MM.1S (cell line): ENCODE results near the gene RAB11FIP4.

Experiments
- DNase-seq: peaks from one replicate; pipeline ENCODE4 v3.0.0-alpha.2; 2015
- H2AFZ ChIP-seq: fragments of 300-600 bp; sonication (generic); 2 replicates; pipeline ENCODE4 v1.6.0; 2016; ENCODE audit warnings: antibody characterized with exemption, low read length
- H3F3A ChIP-seq: fragments of 300-600 bp; sonication (generic); 2 replicates; pipeline ENCODE4 v1.6.1; 2016; ENCODE audit warnings: mild to moderate bottlenecking, antibody characterized with exemption, low read length, moderate library complexity, mixed read lengths; ENCODE audit not compliant: insufficient read depth
- H3K27ac ChIP-seq: fragments of 300-600 bp; sonication (generic); 2 replicates; pipeline ENCODE4 v1.5.1; 2016; ENCODE audit warnings: mild to moderate bottlenecking, low read length
- H3K27me3 ChIP-seq: fragments of 300-600 bp; sonication (generic); replicated peaks from 2 replicates; pipeline ENCODE4 v1.6.0; 2016; ENCODE audit warnings: low read length; ENCODE audit not compliant: insufficient read depth
- H3K36me3 ChIP-seq: fragments of 300-600 bp; sonication (generic); replicated peaks from 2 replicates; pipeline ENCODE4 v1.6.1; 2016; ENCODE audit warnings: mild to moderate bottlenecking, low read length, mixed read lengths; ENCODE audit not compliant: insufficient read depth
- H3K4me1 ChIP-seq: fragments of 300-600 bp; sonication (generic); 2 replicates; pipeline ENCODE4 v1.6.1; 2016; ENCODE audit warnings: low read length, mixed read lengths
- H3K4me2 ChIP-seq: fragments of 300-600 bp; sonication (generic); 2 replicates; pipeline ENCODE4 v1.6.0; 2016; ENCODE audit warnings: low read depth, low read length
- H3K4me3 ChIP-seq: fragments of 300-600 bp; sonication (generic); 2 replicates; pipeline ENCODE4 v1.5.1; 2016; ENCODE audit warnings: low read length, mixed read lengths
- H3K79me2 ChIP-seq: fragments of 300-600 bp; sonication (generic); 2 replicates; pipeline ENCODE4 v1.6.1; 2016; ENCODE audit warnings: mixed run types, low read length, mixed read lengths
- H3K9ac ChIP-seq: fragments of 300-600 bp; sonication (generic); 2 replicates; pipeline ENCODE4 v1.6.1; 2016; ENCODE audit warnings: low read length, mixed read lengths
- H3K9me2 ChIP-seq: fragments of 300-600 bp; sonication (generic); replicated peaks from 2 replicates; pipeline ENCODE4 v1.6.1; 2016; ENCODE audit warnings: mild to moderate bottlenecking, low read length, mixed read lengths; ENCODE audit not compliant: insufficient read depth
- H3K9me3 ChIP-seq: fragments of 300-600 bp; sonication (generic); replicated peaks from 2 replicates; pipeline ENCODE4 v1.6.1; 2016; ENCODE audit warnings: mild to moderate bottlenecking, low read length, mixed read lengths; ENCODE audit not compliant: insufficient read depth
- H4K20me1 ChIP-seq: fragments of 300-600 bp; sonication (generic); 2 replicates; pipeline ENCODE4 v1.6.1; 2016; ENCODE audit warnings: mild to moderate bottlenecking, low read length, moderate library complexity, mixed read lengths; ENCODE audit not compliant: insufficient read depth
- CTCF ChIP-seq: fragments of 300-600 bp; sonication (generic); IDR thresholded peaks from 2 replicates; pipeline ENCODE4 v1.5.1; 2016; ENCODE audit warnings: antibody characterized with exemption, low read length, mixed read lengths
- EZH2 ChIP-seq: fragments of 300-600 bp; sonication (generic); optimal IDR thresholded peaks from 2 replicates; pipeline ENCODE3; 2017; ENCODE audit warnings: low read depth, mild to moderate bottlenecking, antibody characterized with exemption, low read length, mixed read lengths
- EZH2phosphoT487 ChIP-seq: fragments of 300-600 bp; sonication (generic); IDR thresholded peaks from 2 replicates; pipeline ENCODE4 v1.6.1; 2018; ENCODE audit warnings: antibody characterized with exemption, low read length

The RAB11FIP4 gene

GRCh38 chr17:31444026-31444425 is 52.6 kb downstream of the RAB11FIP4 start:
- TF ChIP-seq CTCF (no peak), EZH2phosphoT487 (no peak), EZH2 (no peak)

GRCh38 chr17:31446195-31446967 is 54.9 kb downstream of the RAB11FIP4 start:
- no peaks in the 10 kb centered on the region for H3F3A ChIP-seq
- TF ChIP-seq CTCF (no peak), EZH2 (no peak), EZH2phosphoT487 (no peak)
- no peaks in the 10 kb centered on the region for H3K36me3 ChIP-seq
- H3K4me2 ChIP-seq, result no peak overlapping the region
- no peak overlapping the region for H3K4me3 ChIP-seq
- H3K4me1 ChIP-seq, result no peaks in the 10 kb centered on the region
- H3K9ac ChIP-seq, result no peak overlapping the region
- no peaks in the 10 kb centered on the region for H3K79me2 ChIP-seq
- H3K9me2 ChIP-seq, result no peaks in the 10 kb centered on the region
- H4K20me1 ChIP-seq, result no peaks in the 10 kb centered on the region
- H2AFZ ChIP-seq, result no peak overlapping the region
- DNase-seq, result no peak
- H3K27me3 ChIP-seq, result no peaks in the 10 kb centered on the region
- H3K27ac ChIP-seq, result no peak overlapping the region
- no peaks in the 10 kb centered on the region for H3K9me3 ChIP-seq

More at GRCh38 chr17:31444026-31444425, 52.6 kb downstream of the RAB11FIP4 start:
- Histone ChIP-seq H3K36me3 (no peaks in the 10 kb centered on the region), H3K4me1 (no peaks in the 10 kb centered on the region), H3K27ac (no peak overlapping the region), H3F3A (no peaks in the 10 kb centered on the region), H3K79me2 (no peaks in the 10 kb centered on the region), H2AFZ (no peak overlapping the region), H3K9ac (no peak overlapping the region), H4K20me1 (no peaks in the 10 kb centered on the region), H3K9me2 (no peaks in the 10 kb centered on the region), H3K4me3 (no peak overlapping the region), H3K27me3 (no peaks in the 10 kb centered on the region), H3K9me3 (no peaks in the 10 kb centered on the region), H3K4me2 (no peak overlapping the region)
- no peak for DNase-seq

- Histone ChIP-seq H2AFZ (no peak overlapping the region), H3K27me3 (no peaks in the 10 kb centered on the region), H3K27ac (no peak overlapping the region), H3K79me2 (no peaks in the 10 kb centered on the region), H4K20me1 (no peaks in the 10 kb centered on the region), H3K4me1 (no peaks in the 10 kb centered on the region), H3K9me2 (no peaks in the 10 kb centered on the region), H3K4me3 (no peak overlapping the region), H3F3A (no peaks in the 10 kb centered on the region), H3K36me3 (no peaks in the 10 kb centered on the region), H3K4me2 (no peak overlapping the region), H3K9me3 (no peaks in the 10 kb centered on the region), H3K9ac (no peak overlapping the region)
- DNase-seq, result no peak
- TF ChIP-seq CTCF (no peak), EZH2 (no peak), EZH2phosphoT487 (no peak)
These were observed 57.1 kb downstream of the RAB11FIP4 start for GRCh38 chr17:31448467-31449077.
